MM.1S (cell line): ENCODE results near the gene SEPTIN5.

ENCODE experiments used
- EZH2 ChIP-seq: fragments of 300-600 bp; sonication (generic); optimal IDR thresholded peaks from 2 replicates; pipeline ENCODE3; 2017; ENCODE audit warnings: low read depth, mild to moderate bottlenecking, antibody characterized with exemption, low read length, mixed read lengths
- TF ChIP-seq, protein P1 (sequence below): fragments of 300-600 bp; sonication (generic); IDR thresholded peaks from 2 replicates; pipeline ENCODE4 v1.5.1; 2016; ENCODE audit warnings: antibody characterized with exemption, low read length, mixed read lengths

GRCh38 chr22:19713245-19713644, 1.1 kb upstream of the SEPTIN5 start:
- TF ChIP-seq, protein P1, sequence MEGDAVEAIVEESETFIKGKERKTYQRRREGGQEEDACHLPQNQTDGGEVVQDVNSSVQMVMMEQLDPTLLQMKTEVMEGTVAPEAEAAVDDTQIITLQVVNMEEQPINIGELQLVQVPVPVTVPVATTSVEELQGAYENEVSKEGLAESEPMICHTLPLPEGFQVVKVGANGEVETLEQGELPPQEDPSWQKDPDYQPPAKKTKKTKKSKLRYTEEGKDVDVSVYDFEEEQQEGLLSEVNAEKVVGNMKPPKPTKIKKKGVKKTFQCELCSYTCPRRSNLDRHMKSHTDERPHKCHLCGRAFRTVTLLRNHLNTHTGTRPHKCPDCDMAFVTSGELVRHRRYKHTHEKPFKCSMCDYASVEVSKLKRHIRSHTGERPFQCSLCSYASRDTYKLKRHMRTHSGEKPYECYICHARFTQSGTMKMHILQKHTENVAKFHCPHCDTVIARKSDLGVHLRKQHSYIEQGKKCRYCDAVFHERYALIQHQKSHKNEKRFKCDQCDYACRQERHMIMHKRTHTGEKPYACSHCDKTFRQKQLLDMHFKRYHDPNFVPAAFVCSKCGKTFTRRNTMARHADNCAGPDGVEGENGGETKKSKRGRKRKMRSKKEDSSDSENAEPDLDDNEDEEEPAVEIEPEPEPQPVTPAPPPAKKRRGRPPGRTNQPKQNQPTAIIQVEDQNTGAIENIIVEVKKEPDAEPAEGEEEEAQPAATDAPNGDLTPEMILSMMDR = no peak
- TF ChIP-seq EZH2 = no peak
